ENCODE measurements around the gene UBE2L6. TPM values are rescaled to one million over a fixed set of nuclear protein-coding genes. Genes with fewer than 3 reads are reported as not detected.

Gene UBE2L6
- polyA plus RNA-seq, 2 of the 4 experiments (the other 2 are of a cell fraction), result 14.8 to 18.2 TPM

DNA sequence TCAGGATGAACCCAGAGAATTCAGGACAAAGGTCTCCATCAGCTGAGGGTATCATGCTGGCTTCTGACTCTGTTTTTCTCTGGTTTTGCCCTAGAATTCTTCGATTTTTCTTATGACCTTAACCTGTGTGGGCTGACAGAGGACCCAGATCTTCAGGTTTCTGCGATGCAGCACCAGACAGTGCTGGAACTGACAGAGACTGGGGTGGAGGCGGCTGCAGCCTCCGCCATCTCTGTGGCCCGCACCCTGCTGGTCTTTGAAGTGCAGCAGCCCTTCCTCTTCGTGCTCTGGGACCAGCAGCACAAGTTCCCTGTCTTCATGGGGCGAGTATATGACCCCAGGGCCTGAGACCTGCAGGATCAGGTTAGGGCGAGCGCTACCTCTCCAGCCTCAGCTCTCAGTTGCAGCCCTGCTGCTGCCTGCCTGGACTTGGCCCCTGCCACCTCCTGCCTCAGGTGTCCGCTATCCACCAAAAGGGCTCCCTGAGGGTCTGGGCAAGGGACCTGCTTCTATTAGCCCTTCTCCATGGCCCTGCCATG, 46.8 kb upstream of the UBE2L6 start (continued):
- TF ChIP-seq, protein P1, sequence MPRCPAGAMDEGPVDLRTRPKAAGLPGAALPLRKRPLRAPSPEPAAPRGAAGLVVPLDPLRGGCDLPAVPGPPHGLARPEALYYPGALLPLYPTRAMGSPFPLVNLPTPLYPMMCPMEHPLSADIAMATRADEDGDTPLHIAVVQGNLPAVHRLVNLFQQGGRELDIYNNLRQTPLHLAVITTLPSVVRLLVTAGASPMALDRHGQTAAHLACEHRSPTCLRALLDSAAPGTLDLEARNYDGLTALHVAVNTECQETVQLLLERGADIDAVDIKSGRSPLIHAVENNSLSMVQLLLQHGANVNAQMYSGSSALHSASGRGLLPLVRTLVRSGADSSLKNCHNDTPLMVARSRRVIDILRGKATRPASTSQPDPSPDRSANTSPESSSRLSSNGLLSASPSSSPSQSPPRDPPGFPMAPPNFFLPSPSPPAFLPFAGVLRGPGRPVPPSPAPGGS (IDR thresholded peaks at IDR 0.05), result no peak
- TF ChIP-seq NR3C1 (IDR thresholded peaks at IDR 0.05), result no peak

DNA sequence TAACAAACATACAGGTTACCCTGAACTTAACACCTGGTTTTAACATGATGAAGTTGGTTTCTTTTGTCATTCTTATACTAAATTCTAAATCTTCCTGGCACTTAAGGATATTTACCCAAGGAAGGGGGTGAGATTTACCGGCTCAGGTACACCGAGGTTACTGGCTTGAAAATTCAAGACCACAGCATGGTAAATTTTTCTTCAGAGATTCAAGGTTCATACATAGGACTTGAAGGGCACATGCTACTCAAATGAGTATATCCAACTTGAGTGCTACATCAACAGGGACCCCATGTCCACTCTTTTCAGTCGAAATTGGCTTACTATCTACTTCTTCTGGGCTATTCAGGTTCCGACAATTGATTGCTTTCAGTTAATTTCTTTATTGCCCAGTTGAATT, 42.7 kb upstream of the UBE2L6 start:
- 53% methylated on average over 4 of the region's 4 CpGs for WGBS (ENCODE audit: missing lambda C conversion rate)
- TF ChIP-seq ESRRA (IDR thresholded peaks at IDR 0.05; ENCODE audit: borderline replicate concordance, low read length) (no peak), ATOH8 (CRISPR knock-in tag; IDR thresholded peaks at IDR 0.05; ENCODE audit: low read depth) (no peak), PBX3 (IDR thresholded peaks at IDR 0.05) (no peak), HES2 (IDR thresholded peaks at IDR 0.05) (no peak), CBX8 (IDR thresholded peaks at IDR 0.05) (no peak), HOXB5 (CRISPR knock-in tag; IDR thresholded peaks at IDR 0.05) (no peak), POLR2A (IDR thresholded peaks at IDR 0.05; ENCODE audit: low read length) (no peak), HMGXB4 (CRISPR knock-in tag; IDR thresholded peaks at IDR 0.05; ENCODE audit: borderline replicate concordance) (no peak), USF2 (IDR thresholded peaks at IDR 0.05) (no peak), MAX (IDR thresholded peaks at IDR 0.05) (no peak)
- H3K4me2 ChIP-seq, result no peak overlapping the region
- H3K4me3 ChIP-seq, result no peak overlapping the region
- no peak for FAIRE-seq
- POLR2A ChIA-PET, result no interaction called here
- CTCF ChIA-PET, result interaction anchor here (0.7 to 2.8 kb wide), 4 partner anchors 30 to 117 kb away, joined by 3 to 12 read pairs (median 4); partner anchors contain the start of gene UBE2L6
- H3K27ac ChIP-seq, result no peak overlapping the region
- H3K4me1 ChIP-seq, result no peaks in the 10 kb centered on the region
- ATAC-seq, result no peak
- no peaks in the 10 kb centered on the region for H3K9me3 ChIP-seq
- no peak for DNase-seq (ENCODE audit: low read depth in 1 of 2, low spot score in 1 of 2)

GRCh38 chr11:57605028-57605420, 37.6 kb upstream of the UBE2L6 start:
- no peak overlapping the region for H3K4me3 ChIP-seq
- no peak overlapping the region for H3K4me2 ChIP-seq
- H3K4me1 ChIP-seq, result no peaks in the 10 kb centered on the region
- no peak for DNase-seq (ENCODE audit: low read depth in 1 of 2, low spot score in 1 of 2)
- no peak for FAIRE-seq
- no peaks in the 10 kb centered on the region for H3K9me3 ChIP-seq
- CTCF ChIA-PET, result interaction anchor here (0.6 to 0.7 kb wide), 3 partner anchors 19 to 442 kb away, joined by 4 to 5 read pairs (median 5); no protein-coding TSS in a partner anchor
- no peak overlapping the region for H3K27ac ChIP-seq
- no peak for TF ChIP-seq PBX3 (IDR thresholded peaks at IDR 0.05)
- no peak for TF ChIP-seq SMC3 (IDR thresholded peaks at IDR 0.05)
- no peak for TF ChIP-seq CBX2 (IDR thresholded peaks at IDR 0.05; ENCODE audit: borderline replicate concordance, low read depth)
- TF ChIP-seq HDAC2 (IDR thresholded peaks at IDR 0.05), result no peak
- no peak for TF ChIP-seq NR3C1 (IDR thresholded peaks at IDR 0.05)
- no peak for TF ChIP-seq KDM1A (IDR thresholded peaks at IDR 0.05; ENCODE audit: low read depth)
- TF ChIP-seq ATOH8 (CRISPR knock-in tag; IDR thresholded peaks at IDR 0.05; ENCODE audit: low read depth), result no peak
- no peak for TF ChIP-seq POLR2AphosphoS2 (conservative IDR thresholded peaks at IDR 0.05; ENCODE audit: low read length)
- TF ChIP-seq HES2 (IDR thresholded peaks at IDR 0.05), result no peak
- ATAC-seq, result no peak
- 66% methylated on average over 5 of the region's 5 CpGs for WGBS (ENCODE audit: missing lambda C conversion rate)
- POLR2A ChIA-PET, result no interaction called here

Data from A549 (cell line).